ENCODE measurements around the gene EEPD1. TPM values are rescaled to one million over a fixed set of nuclear protein-coding genes. Genes with fewer than 3 reads are reported as not detected.
A peak's percentile ranks its signal among the peaks of the same experiment; 100 is the strongest.

Gene EEPD1
- total RNA-seq, 1 donor from 2014 or later, result 9.8 TPM

DNA sequence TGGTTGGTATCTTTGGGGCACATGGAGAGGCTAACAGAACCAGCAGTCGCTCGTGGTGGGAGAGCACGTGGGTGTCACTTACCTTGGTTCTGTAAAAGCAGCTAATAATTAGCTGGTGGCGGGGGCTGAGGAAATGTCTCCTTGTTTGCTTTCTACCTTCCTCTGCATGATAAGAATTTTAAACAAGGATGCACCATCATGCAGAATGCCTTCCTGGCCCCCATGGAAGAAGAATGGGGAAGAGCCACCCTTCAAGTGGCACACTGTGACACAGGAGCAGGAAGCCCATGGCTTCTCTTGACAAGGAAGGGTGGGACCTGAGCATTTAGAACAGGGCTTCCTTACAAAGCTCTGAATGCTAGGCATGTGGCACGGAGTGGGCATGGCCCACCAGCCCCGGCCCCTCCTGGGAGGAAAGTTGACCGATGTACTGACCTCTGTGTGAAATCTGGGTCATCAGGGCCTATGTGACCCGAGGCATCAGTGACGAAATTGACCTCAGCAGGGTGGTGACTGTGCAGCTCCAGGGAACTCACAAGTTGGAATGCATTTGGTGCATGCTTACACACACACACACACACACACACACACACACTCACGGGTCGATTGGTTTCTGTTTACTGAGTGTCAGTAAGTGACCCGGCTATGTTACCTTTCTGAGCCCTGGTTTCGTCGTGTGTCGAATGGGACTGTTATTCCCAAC lies 119.7 kb downstream of the EEPD1 start:
- H3K4me3 ChIP-seq, result no peak overlapping the region
- intact Hi-C loops (cut with DNase I), result no loop called here
- H3K36me3 ChIP-seq, result no peaks in the 10 kb centered on the region
- H3K27ac ChIP-seq, result no peak overlapping the region
- peaks cover 15% of the 10 kb centered on the region for H3K4me1 ChIP-seq
- no peaks in the 10 kb centered on the region for H3K27me3 ChIP-seq
- DNase-seq (ENCODE audit: extremely low spot score in 2 of 2), result peak; percentile 22 to 65
- TF ChIP-seq POLR2A (IDR thresholded peaks at IDR 0.05) (no peak), POLR2AphosphoS5 (IDR thresholded peaks at IDR 0.05; ENCODE audit: insufficient read depth in 1 of 2, low read depth in 1 of 2) (no peak)
- TF ChIP-seq, protein P1, sequence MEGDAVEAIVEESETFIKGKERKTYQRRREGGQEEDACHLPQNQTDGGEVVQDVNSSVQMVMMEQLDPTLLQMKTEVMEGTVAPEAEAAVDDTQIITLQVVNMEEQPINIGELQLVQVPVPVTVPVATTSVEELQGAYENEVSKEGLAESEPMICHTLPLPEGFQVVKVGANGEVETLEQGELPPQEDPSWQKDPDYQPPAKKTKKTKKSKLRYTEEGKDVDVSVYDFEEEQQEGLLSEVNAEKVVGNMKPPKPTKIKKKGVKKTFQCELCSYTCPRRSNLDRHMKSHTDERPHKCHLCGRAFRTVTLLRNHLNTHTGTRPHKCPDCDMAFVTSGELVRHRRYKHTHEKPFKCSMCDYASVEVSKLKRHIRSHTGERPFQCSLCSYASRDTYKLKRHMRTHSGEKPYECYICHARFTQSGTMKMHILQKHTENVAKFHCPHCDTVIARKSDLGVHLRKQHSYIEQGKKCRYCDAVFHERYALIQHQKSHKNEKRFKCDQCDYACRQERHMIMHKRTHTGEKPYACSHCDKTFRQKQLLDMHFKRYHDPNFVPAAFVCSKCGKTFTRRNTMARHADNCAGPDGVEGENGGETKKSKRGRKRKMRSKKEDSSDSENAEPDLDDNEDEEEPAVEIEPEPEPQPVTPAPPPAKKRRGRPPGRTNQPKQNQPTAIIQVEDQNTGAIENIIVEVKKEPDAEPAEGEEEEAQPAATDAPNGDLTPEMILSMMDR (IDR thresholded peaks at IDR 0.05), result no peak
- H3K9me3 ChIP-seq, result no peaks in the 10 kb centered on the region

DNA sequence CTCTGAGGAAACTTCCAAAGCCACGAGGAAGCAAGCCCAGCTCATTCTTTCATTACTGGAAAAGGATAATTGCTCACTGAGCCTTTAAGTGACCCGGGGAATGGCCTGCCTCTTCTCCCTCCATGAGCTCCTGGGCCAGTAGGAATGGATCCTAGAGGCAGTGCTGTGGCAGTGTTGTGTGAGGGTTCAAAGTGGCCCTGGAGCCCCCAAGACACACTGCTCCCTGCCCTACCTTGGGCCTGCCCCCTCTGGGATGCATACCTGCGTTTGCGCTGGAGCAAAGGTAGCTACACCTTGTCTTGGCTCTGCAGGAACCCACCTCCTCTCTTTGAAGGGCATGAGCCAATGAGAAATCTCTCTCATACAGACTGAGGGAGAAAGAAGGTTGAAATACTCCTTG lies 120.8 kb downstream of the EEPD1 start:
- H3K9me3 ChIP-seq, result no peaks in the 10 kb centered on the region
- TF ChIP-seq POLR2AphosphoS5 (IDR thresholded peaks at IDR 0.05; ENCODE audit: insufficient read depth in 1 of 2, low read depth in 1 of 2) (no peak), POLR2A (IDR thresholded peaks at IDR 0.05) (no peak)
- TF ChIP-seq, protein P1 (IDR thresholded peaks at IDR 0.05), result no peak
- peaks cover 26% of the 10 kb centered on the region for H3K4me1 ChIP-seq
- no peaks in the 10 kb centered on the region for H3K36me3 ChIP-seq
- DNase-seq (ENCODE audit: extremely low spot score in 2 of 2), result peak; percentile 74 to 80
- intact Hi-C loops (cut with DNase I), result no loop called here
- H3K27ac ChIP-seq, result no peak overlapping the region
- H3K27me3 ChIP-seq, result no peaks in the 10 kb centered on the region
- H3K4me3 ChIP-seq, result no peak overlapping the region

DNA sequence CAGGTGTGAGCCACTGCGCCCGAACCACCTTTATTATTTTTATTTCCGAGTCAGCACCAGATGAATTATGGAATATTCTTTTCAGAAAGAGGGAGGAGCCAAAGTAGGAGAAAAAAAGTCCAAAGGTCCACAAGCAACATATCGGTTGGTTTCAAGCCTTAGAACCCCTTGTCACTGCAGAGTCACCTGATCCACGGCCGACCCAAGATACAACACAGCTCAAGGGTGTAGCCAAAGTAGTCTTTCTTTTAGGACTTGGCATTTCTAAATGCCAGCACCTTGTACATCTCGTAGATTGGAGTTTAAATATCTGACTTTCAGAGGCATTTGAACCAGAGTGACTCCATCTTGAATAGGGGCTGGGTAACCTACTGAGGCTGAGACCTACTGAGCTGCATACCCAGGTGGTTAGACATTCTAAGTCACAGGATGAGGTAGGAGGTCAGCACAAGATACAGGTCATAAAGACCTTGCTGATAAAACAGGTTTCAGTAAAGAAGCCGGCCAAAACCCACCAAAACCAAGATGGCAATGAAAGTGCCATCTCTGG lies 122.8 kb downstream of the EEPD1 start:
- Histone ChIP-seq H3K27ac (no peak overlapping the region), H3K4me1 (peaks cover 46% of the 10 kb centered on the region), H3K36me3 (no peaks in the 10 kb centered on the region), H3K9me3 (no peaks in the 10 kb centered on the region), H3K27me3 (no peaks in the 10 kb centered on the region), H3K4me3 (no peak overlapping the region)
- intact Hi-C loops (cut with DNase I), result no loop called here
- TF ChIP-seq POLR2AphosphoS5 (IDR thresholded peaks at IDR 0.05; ENCODE audit: insufficient read depth in 1 of 2, low read depth in 1 of 2) (no peak), POLR2A (IDR thresholded peaks at IDR 0.05) (no peak)
- TF ChIP-seq, protein P1 (IDR thresholded peaks at IDR 0.05), result no peak
- peak; percentile 6 to 32 for DNase-seq (ENCODE audit: extremely low spot score in 2 of 2)

DNA sequence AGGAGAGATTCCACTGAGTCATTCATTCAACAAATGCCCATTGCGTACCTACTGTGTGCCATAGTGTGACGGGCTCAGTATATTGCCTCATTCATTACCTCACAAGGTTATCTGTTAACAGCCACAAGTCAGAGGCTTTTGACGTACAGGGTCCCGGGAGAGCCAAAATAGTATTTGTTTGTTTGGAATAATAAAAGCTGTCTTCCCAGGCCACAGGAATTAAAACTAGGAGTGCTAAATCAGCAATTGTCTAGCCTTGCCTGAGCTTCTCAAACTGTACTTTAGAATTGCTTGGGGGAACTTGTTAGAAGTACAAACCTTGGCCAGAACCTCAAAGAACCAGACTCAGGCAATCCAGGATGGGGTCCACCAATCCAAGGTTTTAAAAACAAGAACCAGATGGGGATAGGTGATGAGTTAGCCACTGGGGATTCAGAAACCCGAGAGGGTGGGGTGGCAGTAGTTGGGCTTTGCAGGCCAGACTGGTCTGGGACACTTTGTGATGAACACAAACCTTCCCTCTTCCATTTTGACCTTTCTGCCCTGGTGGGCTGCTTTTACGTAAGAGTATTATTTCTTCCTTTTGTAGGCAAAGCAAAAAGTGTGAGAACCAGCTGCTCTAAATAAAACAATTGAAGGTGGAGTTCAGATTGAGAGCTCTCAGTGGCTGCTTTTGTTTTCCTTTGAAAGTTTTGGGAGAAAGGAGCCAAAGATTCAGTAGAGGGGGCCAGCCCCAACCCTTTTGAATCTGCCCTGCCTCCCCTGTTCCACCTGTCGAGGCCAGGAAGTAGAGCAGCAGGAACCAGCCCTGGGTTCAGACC lies 123.6 kb downstream of the EEPD1 start:
- peaks cover 54% of the 10 kb centered on the region for H3K4me1 ChIP-seq
- H3K36me3 ChIP-seq, result no peaks in the 10 kb centered on the region
- TF ChIP-seq, protein P1 (IDR thresholded peaks at IDR 0.05), result no peak
- TF ChIP-seq POLR2A (IDR thresholded peaks at IDR 0.05) (no peak), POLR2AphosphoS5 (IDR thresholded peaks at IDR 0.05; ENCODE audit: insufficient read depth in 1 of 2, low read depth in 1 of 2) (no peak)
- intact Hi-C loops (cut with DNase I), result no loop called here
- H3K27me3 ChIP-seq, result no peaks in the 10 kb centered on the region
- H3K27ac ChIP-seq, result peak overlapping the region; percentile 73
- no peaks in the 10 kb centered on the region for H3K9me3 ChIP-seq
- H3K4me3 ChIP-seq, result no peak overlapping the region
- DNase-seq (ENCODE audit: extremely low spot score in 2 of 2), result peak; percentile 25 to 40
